Left ventricle myocardium inferior (tissue), 1 donor: ENCODE results near the gene ALKBH7. TPM values are rescaled to one million over a fixed set of nuclear protein-coding genes. Genes with fewer than 3 reads are reported as not detected.

Experiments
- DNase-seq: peaks from one replicate; pipeline ENCODE4 v3.0.0-alpha.2; 2020
- H3K27ac ChIP-seq: fragments of 200-600 bp; replicated peaks from 2 replicates; pipeline ENCODE4 v1.8.0; 2021
- H3K27me3 ChIP-seq: fragments of 200-600 bp; 2 replicates; pipeline ENCODE4 v1.8.0; 2021; ENCODE audit warnings: low read depth
- H3K36me3 ChIP-seq: fragments of 200-600 bp; 2 replicates; pipeline ENCODE4 v1.8.0; 2021
- H3K4me1 ChIP-seq: fragments of 200-600 bp; 2 replicates; pipeline ENCODE4 v1.8.0; 2021
- H3K4me3 ChIP-seq: fragments of 200-600 bp; 2 replicates; pipeline ENCODE4 v1.8.0; 2021; ENCODE audit warnings: mild to moderate bottlenecking, moderate library complexity
- H3K9me3 ChIP-seq: fragments of 200-600 bp; replicated peaks from 2 replicates; pipeline ENCODE4 v1.8.0; 2021
- CTCF ChIP-seq: fragments of 200-600 bp; IDR thresholded peaks from 2 replicates; pipeline ENCODE4 v1.8.0; 2021; ENCODE audit warnings: antibody characterized with exemption, mild to moderate bottlenecking, borderline replicate concordance
- intact Hi-C: fragments of 100-400 bp; cut with micrococcal nuclease; formaldehyde crosslinking; loops from one replicate; pipeline ENCODE4 v1.11.0; 2022
- total RNA-seq: library from RNA; stranded (reverse); fragmentation: NEBNext Ultra II Directional; extraction: Animal tissue kit (Norgen Biotek cat#: 25700); gene quantifications from one replicate; pipeline ENCODE4 v1.2.1, GENCODE V29; 2021
- donor health status: DM: no; HTN: yes; CAD: no; lungs with severe emphysema.

ALKBH7 gene
- total RNA-seq, 1 donor from 2014 or later: 142 TPM

DNA sequence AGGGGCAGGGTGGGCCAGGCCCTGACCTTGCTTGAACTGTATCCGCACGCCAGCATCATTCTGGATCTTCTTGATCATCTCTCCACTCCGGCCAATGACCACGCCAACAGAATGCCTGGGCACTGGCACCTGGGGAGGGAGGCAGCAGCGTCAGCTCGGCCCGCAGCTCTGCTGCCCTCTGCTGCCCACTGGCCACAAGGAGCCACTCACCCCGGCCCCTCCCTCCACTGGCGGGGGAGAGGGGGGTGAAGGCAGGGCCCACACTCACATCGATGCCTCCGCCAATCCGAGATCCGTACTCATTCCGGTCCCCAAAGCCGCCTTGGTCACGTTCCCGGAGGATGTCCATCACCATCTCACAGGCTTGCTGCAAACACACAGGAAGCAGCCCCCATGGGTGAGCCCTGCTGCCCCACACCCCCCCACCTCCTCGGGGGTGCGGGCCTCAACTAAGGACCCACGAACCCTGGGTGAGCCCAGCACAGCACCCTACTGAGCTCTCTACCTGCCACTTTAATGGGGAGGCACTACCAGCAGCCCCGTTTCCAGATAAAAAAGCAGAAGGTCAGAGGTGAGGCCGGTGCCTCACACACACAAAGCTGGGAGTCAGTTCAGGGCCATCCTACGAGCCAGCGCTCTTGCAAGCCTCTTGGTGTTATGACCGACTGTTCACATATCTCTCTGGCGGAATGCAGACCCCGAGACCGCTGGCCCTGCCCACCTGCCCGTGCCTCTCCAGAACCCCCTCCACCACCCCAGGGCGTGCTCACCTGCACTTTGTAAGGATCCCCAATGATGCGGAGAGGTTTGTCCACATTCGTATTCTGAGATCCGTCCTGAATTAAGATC lies 45.3 kb downstream of the ALKBH7 start:
- Histone ChIP-seq H3K27ac (no peak overlapping the region), H3K36me3 (peaks cover 77% of the 10 kb centered on the region), H3K4me3 (no peak overlapping the region), H3K4me1 (peaks cover 33% of the 10 kb centered on the region), H3K9me3 (no peaks in the 10 kb centered on the region), H3K27me3 (no peaks in the 10 kb centered on the region)
- intact Hi-C loops: no loop called here
- peak; percentile 56 for TF ChIP-seq CTCF
- DNase-seq: no peak

GRCh38 chr19:6418562-6418932 lies 46.0 kb downstream of the ALKBH7 start:
- peaks cover 77% of the 10 kb centered on the region for H3K36me3 ChIP-seq
- H3K4me1 ChIP-seq: peaks cover 35% of the 10 kb centered on the region
- H3K27ac ChIP-seq: no peak overlapping the region
- no peak for DNase-seq
- intact Hi-C loops: no loop called here
- no peaks in the 10 kb centered on the region for H3K9me3 ChIP-seq
- H3K27me3 ChIP-seq: no peaks in the 10 kb centered on the region
- no peak for TF ChIP-seq CTCF
- no peak overlapping the region for H3K4me3 ChIP-seq

DNA sequence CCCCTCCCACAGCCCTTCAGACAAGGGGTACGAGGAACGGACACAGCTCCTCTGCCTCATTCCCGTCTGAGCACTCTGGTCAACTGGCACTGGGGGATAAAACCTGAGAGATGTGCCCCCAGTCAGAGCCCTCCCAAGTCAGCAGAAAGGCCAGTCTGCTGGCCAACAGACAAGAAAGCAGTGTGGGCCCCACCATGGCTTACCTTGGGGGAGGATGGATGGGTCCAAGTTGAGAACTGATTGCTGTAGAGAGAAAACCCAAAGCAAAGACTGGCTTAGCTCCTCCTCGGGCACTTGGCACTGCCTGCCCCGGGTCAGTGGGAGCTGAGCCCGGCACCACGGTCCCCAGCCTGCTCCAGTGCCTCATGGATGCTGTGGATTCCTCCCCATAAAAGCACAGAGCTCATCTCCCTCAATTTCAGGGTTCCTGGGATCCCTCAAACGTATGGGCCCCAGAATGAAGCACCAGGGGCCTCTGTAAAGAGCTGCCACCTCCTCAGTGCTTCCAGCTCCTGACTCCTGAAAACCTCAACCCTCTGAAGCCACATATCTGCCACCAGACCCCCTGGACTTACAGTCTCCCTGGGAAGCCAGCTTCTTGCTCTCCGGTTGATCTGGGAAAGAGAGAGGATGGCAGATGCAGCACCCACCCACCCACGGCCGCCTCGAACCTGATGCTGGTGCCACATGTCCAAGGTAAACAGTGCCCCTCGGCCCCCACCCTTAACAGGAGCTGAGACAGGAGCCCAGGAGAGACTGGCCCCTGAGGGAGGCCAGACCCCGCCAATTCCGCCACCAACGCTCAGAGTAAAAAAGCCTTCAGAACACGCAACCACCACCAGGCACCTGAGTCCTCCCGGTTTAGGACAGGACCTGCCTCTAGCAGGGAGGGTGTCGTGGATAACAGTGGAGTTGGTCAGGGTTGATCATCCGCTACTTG lies 48.8 kb downstream of the ALKBH7 start:
- H3K27me3 ChIP-seq: no peaks in the 10 kb centered on the region

DNA sequence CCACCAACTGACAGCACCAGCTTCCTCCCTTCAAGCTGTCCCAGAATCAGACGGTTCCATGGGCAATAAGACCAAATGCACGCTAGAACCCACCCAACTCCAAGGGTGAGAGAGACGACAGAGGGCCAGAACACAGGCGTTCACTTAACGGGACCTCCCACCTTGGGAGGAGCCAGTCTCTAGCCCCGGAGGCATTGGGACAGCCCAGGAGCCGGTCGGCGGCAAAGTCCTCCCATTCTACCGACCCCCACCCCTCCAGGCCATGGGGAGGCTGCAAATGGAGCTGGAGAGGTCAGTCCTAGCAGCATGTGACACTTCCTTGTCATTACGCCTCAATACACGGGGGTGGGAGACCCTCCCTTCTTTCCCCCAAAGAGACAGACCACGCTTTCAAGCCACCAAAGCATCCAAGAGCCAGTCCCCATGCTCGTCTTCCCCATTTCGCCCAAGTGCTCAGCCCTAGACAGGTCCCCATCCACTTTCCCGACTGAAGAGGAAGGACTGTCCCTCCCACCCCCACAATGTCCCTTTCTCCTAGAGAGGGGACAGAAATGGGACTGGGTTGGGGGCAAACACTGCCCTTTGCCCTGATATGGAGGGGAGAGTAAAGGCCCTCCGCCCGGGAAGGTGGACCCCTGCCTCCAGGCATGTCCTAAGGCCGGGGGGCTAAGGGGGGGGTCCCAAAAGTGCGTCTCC lies 51.1 kb downstream of the ALKBH7 start:
- DNase-seq: no peak

More for the DNA sequence above, 48.8 kb downstream of the ALKBH7 start:
- TF ChIP-seq CTCF: no peak
- DNase-seq: no peak
- Histone ChIP-seq H3K36me3 (peaks cover 53% of the 10 kb centered on the region), H3K4me1 (peaks cover 41% of the 10 kb centered on the region), H3K4me3 (no peak overlapping the region), H3K9me3 (no peaks in the 10 kb centered on the region), H3K27ac (no peak overlapping the region)
- intact Hi-C loops: no loop called here

More for the DNA sequence above, 51.1 kb downstream of the ALKBH7 start:
- Histone ChIP-seq H3K9me3 (no peaks in the 10 kb centered on the region), H3K27me3 (no peaks in the 10 kb centered on the region), H3K36me3 (peaks cover 30% of the 10 kb centered on the region), H3K4me3 (peak overlapping the region; percentile 91), H3K27ac (peak overlapping the region; percentile 75), H3K4me1 (peaks cover 41% of the 10 kb centered on the region)
- TF ChIP-seq CTCF: no peak
- intact Hi-C loops: no loop called here
